ENCODE measurements around the gene FARS2.

Gene FARS2

DNA sequence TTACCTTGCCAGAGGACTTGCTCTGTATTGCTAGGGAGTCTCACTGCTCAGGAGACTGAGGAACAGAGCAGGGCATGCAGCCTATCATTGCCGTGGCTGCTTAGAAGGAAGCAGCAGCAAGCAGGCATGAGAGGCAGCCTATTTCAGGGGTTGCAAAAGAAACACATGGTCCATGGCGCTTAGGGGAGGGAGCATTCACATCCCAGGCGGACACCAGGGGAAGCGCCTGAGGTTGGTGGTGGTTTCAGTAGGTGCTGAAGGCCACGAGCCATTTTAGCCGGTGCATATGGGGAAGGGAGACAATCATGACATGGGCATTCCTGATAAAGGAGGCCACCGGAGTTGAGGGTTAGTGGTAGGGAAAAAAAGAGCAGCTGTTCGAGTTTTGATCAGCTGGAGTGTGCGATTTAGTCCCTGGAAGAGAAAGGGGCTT is 20.9 kb downstream of the FARS2 start:
- Histone ChIP-seq H3K4me1 (ENCODE audit: control insufficient read depth in 1 of 2, insufficient read depth in 2 of 2, low read length in 2 of 2) (peaks cover 0 to 4% of the 10 kb centered on the region in 2 experiments), H2AK5ac (ENCODE audit: low read length) (no peak overlapping the region), H3K27me3 (ENCODE audit: insufficient read depth, low read length) (no peaks in the 10 kb centered on the region), H3K9me3 (ENCODE audit: insufficient read depth, low read depth, low read length) (no peaks in the 10 kb centered on the region), H3K14ac (ENCODE audit: low read length) (no peak overlapping the region), H3K18ac (ENCODE audit: low read length) (no peak overlapping the region), H3K79me1 (ENCODE audit: low read length) (no peaks in the 10 kb centered on the region), H4K8ac (ENCODE audit: low read depth, low read length) (no peak overlapping the region), H4K91ac (ENCODE audit: low read depth, low read length) (no peak overlapping the region), H3K4me3 (ENCODE audit: low read depth, low read length) (no peak overlapping the region), H2BK12ac (ENCODE audit: low read length) (no peak overlapping the region), H3K79me2 (ENCODE audit: control insufficient read depth, insufficient read depth, low read length, poor library complexity) (no peaks in the 10 kb centered on the region), H3K27ac (ENCODE audit: low read depth, low read length) (no peak overlapping the region), H2AFZ (ENCODE audit: insufficient read depth, low read length, poor library complexity) (no peak overlapping the region), H3K4me2 (ENCODE audit: low read length) (no peak overlapping the region), H2BK120ac (ENCODE audit: insufficient read depth, low read length, poor library complexity) (no peak overlapping the region), H3K9ac (ENCODE audit: low read length) (no peak overlapping the region), H3K4ac (ENCODE audit: low read depth, low read length) (no peak overlapping the region), H4K12ac (ENCODE audit: low read depth, low read length) (no peak overlapping the region), H2BK5ac (ENCODE audit: low read depth, low read length, poor library complexity) (no peak overlapping the region), H3K36me3 (ENCODE audit: control insufficient read depth in 1 of 2, insufficient read depth in 2 of 2, low read length in 2 of 2) (no peaks in the 10 kb centered on the region), H3K23ac (ENCODE audit: low read length) (no peak overlapping the region)
- DNase-seq, result no peak
- WGBS (ENCODE audit: extremely low coverage, insufficient coverage, insufficient read length), result no CpG with 5 or more reads among the region's 9 CpGs

DNA sequence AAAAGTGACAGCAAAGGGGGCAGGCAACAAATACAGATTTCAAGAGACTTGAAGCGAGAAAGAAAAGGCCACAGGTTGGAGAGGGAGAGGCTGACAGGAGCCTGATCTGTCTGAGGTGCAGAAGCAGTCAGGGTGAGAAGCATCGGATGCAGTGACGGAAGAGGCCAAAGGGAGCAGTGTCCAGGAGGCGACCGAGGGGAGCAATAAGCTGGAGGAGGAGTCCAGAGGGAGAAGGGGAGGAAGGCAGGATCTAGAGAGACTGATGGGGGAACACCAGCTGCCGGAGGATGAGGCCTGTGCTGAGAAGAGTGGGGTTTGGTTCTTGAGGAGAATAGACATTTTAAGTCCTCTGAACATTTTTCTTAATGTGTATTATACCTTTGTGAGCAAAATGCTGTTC is 23.8 kb downstream of the FARS2 start:
- peaks cover 2 to 4% of the 10 kb centered on the region in 2 experiments for H3K4me1 ChIP-seq (ENCODE audit: control insufficient read depth in 1 of 2, insufficient read depth in 2 of 2, low read length in 2 of 2)
- H3K27ac ChIP-seq (ENCODE audit: low read depth, low read length), result no peak overlapping the region
- no peak overlapping the region for H4K91ac ChIP-seq (ENCODE audit: low read depth, low read length)
- no peaks in the 10 kb centered on the region for H3K79me2 ChIP-seq (ENCODE audit: control insufficient read depth, insufficient read depth, low read length, poor library complexity)
- no peak overlapping the region for H2AK5ac ChIP-seq (ENCODE audit: low read length)
- no peak overlapping the region for H4K8ac ChIP-seq (ENCODE audit: low read depth, low read length)
- no peak overlapping the region for H3K14ac ChIP-seq (ENCODE audit: low read length)
- H2BK120ac ChIP-seq (ENCODE audit: insufficient read depth, low read length, poor library complexity), result no peak overlapping the region
- H2BK5ac ChIP-seq (ENCODE audit: low read depth, low read length, poor library complexity), result no peak overlapping the region
- DNase-seq, result no peak
- H3K27me3 ChIP-seq (ENCODE audit: insufficient read depth, low read length), result no peaks in the 10 kb centered on the region
- H3K4ac ChIP-seq (ENCODE audit: low read depth, low read length), result no peak overlapping the region
- H3K18ac ChIP-seq (ENCODE audit: low read length), result no peak overlapping the region
- no peak overlapping the region for H3K4me3 ChIP-seq (ENCODE audit: low read depth, low read length)
- H4K12ac ChIP-seq (ENCODE audit: low read depth, low read length), result no peak overlapping the region
- H3K23ac ChIP-seq (ENCODE audit: low read length), result no peak overlapping the region
- no peaks in the 10 kb centered on the region for H3K9me3 ChIP-seq (ENCODE audit: insufficient read depth, low read depth, low read length)
- no peak overlapping the region for H2AFZ ChIP-seq (ENCODE audit: insufficient read depth, low read length, poor library complexity)
- no peaks in the 10 kb centered on the region for H3K79me1 ChIP-seq (ENCODE audit: low read length)
- H3K36me3 ChIP-seq (ENCODE audit: control insufficient read depth in 1 of 2, insufficient read depth in 2 of 2, low read length in 2 of 2), result no peaks in the 10 kb centered on the region
- no peak overlapping the region for H3K4me2 ChIP-seq (ENCODE audit: low read length)
- H3K9ac ChIP-seq (ENCODE audit: low read length), result no peak overlapping the region
- no peak overlapping the region for H2BK12ac ChIP-seq (ENCODE audit: low read length)
- no CpG with 5 or more reads among the region's 6 CpGs for WGBS (ENCODE audit: extremely low coverage, insufficient coverage, insufficient read length)

DNA sequence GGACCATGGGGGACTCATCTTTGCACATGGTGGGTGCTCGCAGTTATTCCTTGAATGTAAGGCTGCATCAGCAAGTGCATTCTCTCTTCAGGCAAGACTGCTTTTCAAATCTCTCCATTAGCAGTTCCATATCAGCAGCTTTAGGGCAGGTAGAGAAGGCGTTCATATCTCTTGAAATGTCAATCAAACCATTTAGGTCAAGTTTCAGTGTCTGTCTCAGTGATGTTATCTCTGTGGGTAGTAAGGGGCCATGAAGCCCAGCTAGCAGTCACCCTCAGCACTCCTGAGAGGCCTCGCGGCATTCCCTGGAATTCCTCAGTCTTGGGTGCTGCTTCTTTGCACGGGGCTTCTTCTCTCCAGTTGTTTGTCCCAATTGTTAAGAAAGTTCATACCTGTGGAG is 24.2 kb downstream of the FARS2 start:
- WGBS (ENCODE audit: extremely low coverage, insufficient coverage, insufficient read length), result no CpG with 5 or more reads among the region's 5 CpGs
- H3K36me3 ChIP-seq (ENCODE audit: control insufficient read depth in 1 of 2, insufficient read depth in 2 of 2, low read length in 2 of 2), result no peaks in the 10 kb centered on the region
- no peaks in the 10 kb centered on the region for H3K9me3 ChIP-seq (ENCODE audit: insufficient read depth, low read depth, low read length)

DNA sequence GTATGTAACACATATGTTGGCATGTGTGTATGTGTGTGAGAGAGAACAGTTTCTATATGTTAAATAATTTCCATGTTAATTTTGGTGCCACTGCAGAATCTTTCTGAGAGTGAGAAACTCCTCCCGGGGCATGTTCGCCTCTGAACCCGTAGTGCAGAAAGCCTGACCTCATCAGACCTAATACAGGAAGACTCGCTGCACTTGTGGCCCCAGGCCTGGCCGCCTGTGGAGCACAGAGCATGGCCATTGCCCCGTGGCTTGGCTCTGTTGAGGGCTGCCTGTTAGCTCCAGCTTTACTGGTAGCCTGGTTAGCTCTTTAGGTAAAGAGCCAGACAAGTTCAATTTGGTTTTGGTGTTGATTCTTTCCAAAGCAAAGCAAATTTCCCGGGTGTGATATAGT is 25.5 kb downstream of the FARS2 start:
- Histone ChIP-seq H2BK120ac (ENCODE audit: insufficient read depth, low read length, poor library complexity) (no peak overlapping the region), H2BK5ac (ENCODE audit: low read depth, low read length, poor library complexity) (no peak overlapping the region), H3K9ac (ENCODE audit: low read length) (no peak overlapping the region), H3K36me3 (ENCODE audit: control insufficient read depth in 1 of 2, insufficient read depth in 2 of 2, low read length in 2 of 2) (no peaks in the 10 kb centered on the region), H3K4me1 (ENCODE audit: control insufficient read depth in 1 of 2, insufficient read depth in 2 of 2, low read length in 2 of 2) (peaks cover 2 to 4% of the 10 kb centered on the region in 2 experiments), H4K8ac (ENCODE audit: low read depth, low read length) (no peak overlapping the region), H3K9me3 (ENCODE audit: insufficient read depth, low read depth, low read length) (no peaks in the 10 kb centered on the region), H3K27ac (ENCODE audit: low read depth, low read length) (no peak overlapping the region), H4K12ac (ENCODE audit: low read depth, low read length) (no peak overlapping the region), H3K18ac (ENCODE audit: low read length) (no peak overlapping the region), H2BK12ac (ENCODE audit: low read length) (no peak overlapping the region), H2AFZ (ENCODE audit: insufficient read depth, low read length, poor library complexity) (no peak overlapping the region), H3K79me2 (ENCODE audit: control insufficient read depth, insufficient read depth, low read length, poor library complexity) (no peaks in the 10 kb centered on the region), H3K14ac (ENCODE audit: low read length) (no peak overlapping the region), H3K4ac (ENCODE audit: low read depth, low read length) (no peak overlapping the region), H3K4me2 (ENCODE audit: low read length) (no peak overlapping the region), H2AK5ac (ENCODE audit: low read length) (no peak overlapping the region), H4K91ac (ENCODE audit: low read depth, low read length) (no peak overlapping the region), H3K27me3 (ENCODE audit: insufficient read depth, low read length) (no peaks in the 10 kb centered on the region), H3K23ac (ENCODE audit: low read length) (no peak overlapping the region), H3K79me1 (ENCODE audit: low read length) (no peaks in the 10 kb centered on the region), H3K4me3 (ENCODE audit: low read depth, low read length) (no peak overlapping the region)
- no CpG with 5 or more reads among the region's 7 CpGs for WGBS (ENCODE audit: extremely low coverage, insufficient coverage, insufficient read length)
- no peak for DNase-seq

More for the DNA sequence above, 24.2 kb downstream of the FARS2 start:
- Histone ChIP-seq H3K4ac (ENCODE audit: low read depth, low read length) (no peak overlapping the region), H4K8ac (ENCODE audit: low read depth, low read length) (no peak overlapping the region), H3K27ac (ENCODE audit: low read depth, low read length) (no peak overlapping the region), H2BK120ac (ENCODE audit: insufficient read depth, low read length, poor library complexity) (no peak overlapping the region), H3K27me3 (ENCODE audit: insufficient read depth, low read length) (no peaks in the 10 kb centered on the region), H3K23ac (ENCODE audit: low read length) (no peak overlapping the region), H2BK12ac (ENCODE audit: low read length) (no peak overlapping the region), H3K79me2 (ENCODE audit: control insufficient read depth, insufficient read depth, low read length, poor library complexity) (no peaks in the 10 kb centered on the region), H2AFZ (ENCODE audit: insufficient read depth, low read length, poor library complexity) (no peak overlapping the region), H3K9ac (ENCODE audit: low read length) (no peak overlapping the region), H3K18ac (ENCODE audit: low read length) (no peak overlapping the region), H3K79me1 (ENCODE audit: low read length) (no peaks in the 10 kb centered on the region), H2AK5ac (ENCODE audit: low read length) (no peak overlapping the region), H3K4me3 (ENCODE audit: low read depth, low read length) (no peak overlapping the region), H3K14ac (ENCODE audit: low read length) (no peak overlapping the region), H4K12ac (ENCODE audit: low read depth, low read length) (no peak overlapping the region), H2BK5ac (ENCODE audit: low read depth, low read length, poor library complexity) (no peak overlapping the region), H3K4me2 (ENCODE audit: low read length) (no peak overlapping the region), H4K91ac (ENCODE audit: low read depth, low read length) (no peak overlapping the region), H3K4me1 (ENCODE audit: control insufficient read depth in 1 of 2, insufficient read depth in 2 of 2, low read length in 2 of 2) (peaks cover 2 to 4% of the 10 kb centered on the region in 2 experiments)
- DNase-seq, result no peak
